GM19025 (cell line): ENCODE data around the gene DPM3.

Source experiments
- ATAC-seq: cut with Tn5 transposase; IDR thresholded peaks from one replicate; pipeline ENCODE4 v1.9.1; 2021; ENCODE audit warnings: mild to moderate bottlenecking, low read depth, moderate library complexity; ENCODE audit not compliant: unreplicated experiment

The DPM3 gene

GRCh38 chr1:155104605-155105534 is 35.5 kb downstream of the DPM3 start:
- ATAC-seq: no peak

GRCh38 chr1:155103325-155103724 is 37.0 kb downstream of the DPM3 start:
- ATAC-seq: no peak

- ATAC-seq: no peak
Observed at GRCh38 chr1:155099331-155099730, 41.0 kb downstream of the DPM3 start.

- ATAC-seq: no peak
Observed at GRCh38 chr1:155094622-155094948, 45.7 kb downstream of the DPM3 start.

GRCh38 chr1:155093911-155094621 is 46.3 kb downstream of the DPM3 start:
- no peak for ATAC-seq

GRCh38 chr1:155092641-155093040 is 47.7 kb downstream of the DPM3 start:
- ATAC-seq: no peak

GRCh38 chr1:155092131-155092530 is 48.2 kb downstream of the DPM3 start:
- ATAC-seq: no peak

GRCh38 chr1:155091071-155092051 is 49.0 kb downstream of the DPM3 start:
- ATAC-seq: no peak
